ENCODE results near the gene FAM83B. TPM values are rescaled to one million over a fixed set of nuclear protein-coding genes. Genes with fewer than 3 reads are reported as not detected.
A peak's percentile ranks its signal among the peaks of the same experiment; 100 is the strongest.
"Not testable (repeated sequence)": the region's sequence is repeated elsewhere in the genome, so short reads cannot be mapped to it uniquely, and the experiment has no call there.

FAM83B gene
- total RNA-seq, 1 experiment from 2014 or later, result not detected

DNA sequence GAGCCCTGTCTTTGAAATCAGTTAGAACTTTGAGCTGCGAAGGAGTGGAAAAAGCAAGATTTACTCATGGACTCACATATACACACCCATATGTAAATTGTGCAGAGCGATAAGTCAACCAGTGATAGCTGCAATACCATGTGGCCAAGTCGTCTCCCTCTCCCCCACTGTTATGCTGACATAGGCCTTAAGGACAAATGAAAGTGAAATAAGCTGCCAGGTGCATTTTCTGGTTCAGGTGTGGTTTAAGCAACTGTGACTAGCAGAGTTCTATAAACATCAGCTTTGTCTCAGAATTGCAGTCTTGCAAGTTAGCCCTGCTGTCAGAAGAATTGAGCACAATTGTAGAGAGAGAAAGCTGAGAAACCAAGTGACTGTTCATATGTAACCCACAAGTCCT, 9.6 kb downstream of the FAM83B start:
- DNase-seq (ENCODE audit: low read depth), result no peak

DNA sequence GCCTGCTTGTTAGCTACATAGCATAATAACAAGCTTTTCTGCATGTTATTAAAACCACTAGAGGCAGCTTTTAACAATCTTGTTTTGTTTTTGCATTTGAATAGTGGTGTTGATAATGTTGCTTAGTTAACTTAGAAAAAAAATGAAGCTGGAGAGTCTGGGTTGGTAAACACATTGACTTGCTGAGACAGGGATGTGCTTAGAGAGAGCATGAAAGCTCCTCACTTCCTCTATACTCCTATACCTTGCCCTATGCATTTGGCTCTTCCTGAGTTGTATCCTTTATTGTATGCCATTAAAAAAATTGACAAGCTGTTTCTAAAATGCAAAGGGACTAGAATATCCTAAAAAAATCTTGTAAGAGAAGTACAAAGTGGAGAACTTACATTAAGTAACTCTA, 13.6 kb downstream of the FAM83B start:
- DNase-seq (ENCODE audit: low read depth), result no peak

DNA sequence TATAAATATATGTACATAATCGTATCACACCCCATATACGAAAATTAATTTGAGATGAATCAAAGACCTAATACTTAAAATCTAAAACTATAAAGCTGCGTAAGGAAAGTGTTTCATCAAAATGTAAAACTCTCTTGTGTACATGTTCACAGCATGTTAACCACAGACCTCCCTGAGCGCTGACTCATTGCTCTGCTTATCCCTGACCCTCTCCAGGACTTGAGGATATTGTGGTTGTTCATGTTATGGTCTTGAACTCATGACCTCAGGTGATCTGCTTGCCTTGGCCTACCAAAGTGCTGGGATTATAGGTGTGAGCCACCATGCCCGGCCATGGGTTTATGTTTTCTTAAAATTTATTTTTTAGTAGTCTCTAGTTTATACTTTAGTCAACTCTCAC, 14.2 kb downstream of the FAM83B start:
- DNase-seq (ENCODE audit: low read depth), result peak; percentile 73

DNA sequence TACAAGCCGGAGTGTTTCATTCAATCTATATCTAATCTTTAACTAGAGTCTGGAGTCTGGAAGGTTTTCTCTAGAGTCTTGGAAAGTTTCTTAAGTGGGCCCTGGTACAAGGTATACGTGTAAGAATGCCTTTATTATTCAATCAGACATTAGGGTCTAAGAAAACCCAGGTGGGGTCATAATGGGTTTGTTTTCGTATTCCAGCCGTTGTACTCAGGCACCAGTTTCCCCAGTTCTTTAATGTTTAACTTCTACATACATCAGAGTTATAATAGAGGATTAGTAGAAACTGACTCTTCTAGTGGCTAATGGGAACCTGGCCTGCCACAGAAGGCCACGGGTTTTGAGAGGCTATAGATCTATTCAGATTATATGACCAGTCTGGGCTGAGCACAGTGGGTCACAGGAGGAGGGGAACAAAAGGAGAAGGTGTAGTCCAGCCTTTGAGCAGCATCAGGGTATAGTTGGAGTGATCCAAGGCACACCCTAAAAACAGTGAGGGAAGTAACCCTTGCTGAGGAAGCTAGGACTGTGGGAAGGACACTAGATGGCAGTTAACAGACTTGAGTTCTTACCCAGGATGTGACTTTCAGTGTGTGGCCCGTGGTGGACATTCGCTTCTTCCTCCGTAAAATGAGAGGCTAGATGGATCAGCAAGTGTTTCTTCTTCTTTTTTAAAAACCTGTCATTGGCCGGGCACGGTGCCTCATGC, 15.5 kb downstream of the FAM83B start:
- DNase-seq (ENCODE audit: low read depth), result no peak

DNA sequence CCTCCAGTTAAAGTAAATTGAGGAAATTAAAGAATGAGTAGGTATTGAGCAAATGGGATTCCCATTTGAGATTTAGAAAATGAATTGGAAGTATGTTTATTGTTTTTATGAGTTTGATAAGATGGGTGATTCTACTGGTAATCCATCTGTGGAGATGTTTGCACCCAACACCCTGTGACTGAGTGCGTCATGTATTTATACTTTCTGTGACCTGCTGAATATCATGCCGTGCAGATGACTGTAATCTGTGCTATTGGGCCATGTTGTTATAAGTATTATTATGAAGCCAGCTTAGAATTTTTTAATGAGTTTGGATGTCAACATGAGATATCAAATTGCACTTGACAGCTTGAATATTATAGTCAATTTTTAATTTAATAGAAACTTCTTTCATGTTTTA, 17.7 kb downstream of the FAM83B start:
- no peak for DNase-seq (ENCODE audit: low read depth)

DNA sequence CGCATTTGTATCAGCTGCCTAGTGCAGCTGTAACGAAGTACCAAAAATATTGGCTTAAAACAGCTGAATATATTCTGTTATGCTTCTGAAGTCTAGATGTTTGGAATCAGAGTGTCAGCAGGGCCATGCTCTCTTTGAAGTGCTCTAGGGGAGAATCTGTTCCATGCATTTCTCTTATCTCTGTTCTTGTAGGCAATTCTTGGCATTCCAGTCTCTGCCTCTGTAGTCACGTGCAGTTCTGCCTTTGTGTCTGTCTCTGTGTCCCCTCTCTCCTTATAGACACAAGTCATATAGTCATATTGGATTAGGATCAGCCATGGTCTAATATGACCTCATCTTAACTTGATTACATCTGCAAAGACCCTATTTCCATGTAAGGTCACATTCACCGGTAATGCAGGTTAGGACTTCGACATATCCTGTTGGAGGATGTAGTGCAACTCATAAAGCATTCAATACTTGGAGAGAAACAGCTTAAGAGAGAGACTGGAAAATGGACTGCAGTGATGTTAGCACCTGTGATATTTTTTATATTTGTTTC, 18.6 kb downstream of the FAM83B start:
- no peak for DNase-seq (ENCODE audit: low read depth)

DNA sequence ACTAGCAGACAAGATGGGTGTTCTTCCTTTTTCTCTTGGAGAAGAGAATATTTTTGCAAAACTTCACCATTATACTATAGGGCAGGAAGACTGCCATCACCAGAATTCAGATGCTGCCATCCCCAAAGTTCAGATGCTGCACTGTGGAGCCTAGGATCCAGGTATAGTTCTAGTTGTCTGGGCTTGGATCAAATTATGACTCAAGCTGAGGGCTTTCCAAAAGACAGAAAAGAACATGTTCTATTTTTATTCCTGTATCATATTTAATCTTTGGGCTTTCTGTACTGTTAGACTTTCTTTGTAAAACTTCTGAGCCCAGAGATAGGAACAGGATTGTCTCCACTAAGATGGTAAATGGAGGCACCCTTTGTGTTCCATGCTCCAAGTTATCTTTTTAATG, 22.0 kb downstream of the FAM83B start:
- no peak for DNase-seq (ENCODE audit: low read depth)

DNA sequence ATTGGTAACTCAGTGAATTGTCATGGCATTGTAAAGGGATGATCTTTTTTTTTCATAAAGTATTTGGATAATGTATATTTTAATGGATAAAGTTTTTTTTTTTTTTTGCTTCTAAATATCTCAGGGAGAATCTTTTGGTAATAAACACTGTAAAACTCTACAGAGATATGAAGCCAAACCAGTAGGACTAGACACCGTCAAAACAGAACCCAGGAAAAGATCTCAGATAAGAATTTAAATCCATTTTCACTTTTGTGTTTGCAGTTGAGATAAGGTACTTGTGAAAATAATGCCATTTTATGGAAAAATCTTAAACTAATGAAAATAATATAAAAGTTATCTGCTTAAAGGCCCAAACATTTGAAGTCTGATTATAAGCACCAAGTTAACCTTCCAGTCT, 27.0 kb downstream of the FAM83B start:
- DNase-seq (ENCODE audit: low read depth), result no peak

DNA sequence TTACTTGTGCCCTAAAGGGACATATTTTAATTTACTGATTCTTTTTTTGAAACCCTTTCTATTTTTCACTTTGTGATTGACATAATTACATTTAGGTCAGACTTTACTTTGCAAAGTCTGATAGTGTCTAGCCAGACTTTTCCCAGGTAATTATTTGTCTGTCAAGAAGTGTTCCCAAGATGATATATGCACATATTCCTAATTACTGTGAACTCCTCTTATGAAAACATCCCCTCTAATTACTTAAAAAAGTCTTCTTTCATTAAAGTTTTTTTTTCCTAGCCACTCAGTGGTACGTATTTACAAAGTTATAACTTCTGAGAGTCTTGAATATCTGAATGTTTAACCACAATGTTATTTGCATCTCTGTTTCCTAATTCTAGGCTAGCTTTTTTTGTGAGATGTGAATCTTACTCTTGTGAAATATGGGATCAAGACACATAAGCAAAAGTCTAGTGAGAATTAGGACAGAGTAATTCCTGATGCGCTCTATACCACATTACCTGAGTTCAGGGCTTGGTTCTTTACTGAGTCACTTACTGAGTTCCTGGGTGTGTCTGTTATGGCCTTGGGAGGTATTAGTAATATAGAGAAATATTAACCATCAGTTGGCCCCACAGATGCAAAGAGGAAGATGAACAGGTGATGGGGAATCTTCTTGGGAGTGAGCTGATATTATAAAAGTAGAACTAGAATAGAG, 27.9 kb downstream of the FAM83B start:
- DNase-seq (ENCODE audit: low read depth), result no peak

DNA sequence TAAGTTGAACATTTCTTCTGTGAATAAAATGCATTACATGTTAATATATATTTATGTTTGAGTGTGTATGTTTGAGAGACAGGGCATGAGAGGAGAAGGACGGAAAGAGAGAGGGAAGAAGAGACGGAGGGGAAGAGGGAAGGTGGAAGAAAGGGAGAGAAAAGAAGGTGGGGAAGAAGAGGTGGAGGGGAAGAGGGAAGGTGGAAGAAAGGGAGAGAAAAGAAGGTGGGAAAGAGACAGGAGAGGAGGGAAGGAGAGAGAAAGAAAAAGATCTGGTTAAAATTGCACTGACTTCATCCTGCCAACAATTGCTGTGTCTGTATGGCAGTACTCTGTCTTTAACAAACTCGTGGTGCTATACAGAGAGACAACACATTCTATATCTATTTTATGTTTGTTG, 29.0 kb downstream of the FAM83B start:
- no peak for DNase-seq (ENCODE audit: low read depth)

DNA sequence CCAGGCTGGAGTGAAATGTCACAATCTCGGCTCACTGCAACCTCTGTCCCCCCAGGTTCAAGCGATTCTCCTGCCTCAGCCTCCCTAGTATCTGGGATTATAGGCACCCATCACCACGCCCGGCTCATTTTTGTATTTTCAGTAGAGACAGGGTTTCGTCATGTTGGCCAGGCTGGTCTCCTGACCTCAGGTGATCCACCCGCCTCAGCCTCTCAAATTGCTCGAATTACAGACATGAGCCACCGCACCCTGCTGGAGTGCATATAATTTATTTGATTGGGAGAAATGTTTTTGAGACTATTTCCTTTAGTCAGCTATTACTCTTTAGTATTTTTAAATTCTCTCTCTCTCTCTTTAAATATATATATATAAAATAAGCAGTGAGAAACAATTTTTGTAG, 29.8 kb downstream of the FAM83B start:
- no peak for DNase-seq (ENCODE audit: low read depth)

DNA sequence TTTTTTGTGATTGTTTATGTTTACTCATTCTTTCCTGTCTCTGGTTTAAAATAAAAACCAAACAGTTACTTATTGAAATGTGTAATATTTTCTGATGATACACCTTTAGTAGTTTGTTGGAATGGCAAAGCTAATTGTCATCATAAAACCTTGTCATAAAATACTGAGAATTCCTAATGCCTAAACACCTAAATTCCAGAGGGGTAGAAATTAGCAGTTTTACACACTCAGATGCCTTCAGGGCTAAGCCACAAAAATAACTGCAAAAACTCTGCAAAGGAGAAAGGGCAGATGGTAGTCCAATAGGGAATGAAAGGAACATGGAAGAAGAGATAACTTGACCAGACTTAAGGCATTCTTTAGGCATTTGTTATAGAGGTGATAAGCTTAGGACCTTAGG, 30.3 kb downstream of the FAM83B start:
- no peak for DNase-seq (ENCODE audit: low read depth)

DNA sequence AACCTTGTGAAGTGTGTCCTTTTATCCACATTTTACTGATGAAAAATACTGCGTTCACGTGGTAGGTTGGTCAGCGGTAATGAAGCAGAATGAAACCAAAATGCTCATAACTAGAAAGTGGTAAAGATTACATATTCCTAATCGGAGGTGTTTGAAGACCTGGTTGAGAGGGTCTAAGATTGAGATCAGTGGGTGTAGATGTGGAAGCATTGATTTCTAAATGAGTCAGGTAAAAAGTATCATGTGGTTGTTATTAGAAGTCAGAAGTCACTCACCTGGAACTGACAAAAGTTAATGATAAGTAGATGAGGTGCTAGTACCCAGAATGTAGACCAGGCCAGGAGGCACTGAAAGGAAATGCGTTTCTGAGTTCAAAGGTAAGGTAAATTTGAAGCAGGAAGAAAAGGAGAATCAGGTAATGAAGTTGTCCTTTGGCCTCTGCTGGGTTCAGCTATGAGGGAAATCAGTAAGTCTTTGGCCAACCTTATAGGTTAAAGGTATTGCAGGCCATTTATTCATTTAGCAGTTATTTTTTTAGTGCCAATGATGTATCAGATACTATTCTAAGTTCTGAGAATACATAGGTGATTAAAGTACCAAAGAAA, 31.2 kb downstream of the FAM83B start:
- no peak for DNase-seq (ENCODE audit: low read depth)

DNA sequence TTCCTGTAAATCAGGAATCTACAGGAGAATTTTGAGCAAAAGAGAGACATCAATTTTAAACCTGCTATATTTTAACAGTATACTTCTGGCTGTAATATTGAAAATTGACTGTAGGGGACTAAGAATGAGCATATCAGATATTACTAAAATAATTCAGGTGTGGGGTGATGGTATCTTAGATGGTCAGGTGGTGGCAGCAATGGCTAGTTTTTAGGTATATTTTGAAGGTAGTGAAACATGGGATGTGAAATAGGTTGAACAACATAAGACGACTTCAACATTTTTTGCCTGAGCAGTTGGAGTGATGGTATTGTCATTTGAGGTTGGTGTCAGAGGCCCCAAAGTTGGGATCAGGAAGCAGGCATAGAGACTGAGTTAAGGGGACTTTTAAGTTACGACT, 32.1 kb downstream of the FAM83B start:
- peak; percentile 28 for DNase-seq (ENCODE audit: low read depth)

DNA sequence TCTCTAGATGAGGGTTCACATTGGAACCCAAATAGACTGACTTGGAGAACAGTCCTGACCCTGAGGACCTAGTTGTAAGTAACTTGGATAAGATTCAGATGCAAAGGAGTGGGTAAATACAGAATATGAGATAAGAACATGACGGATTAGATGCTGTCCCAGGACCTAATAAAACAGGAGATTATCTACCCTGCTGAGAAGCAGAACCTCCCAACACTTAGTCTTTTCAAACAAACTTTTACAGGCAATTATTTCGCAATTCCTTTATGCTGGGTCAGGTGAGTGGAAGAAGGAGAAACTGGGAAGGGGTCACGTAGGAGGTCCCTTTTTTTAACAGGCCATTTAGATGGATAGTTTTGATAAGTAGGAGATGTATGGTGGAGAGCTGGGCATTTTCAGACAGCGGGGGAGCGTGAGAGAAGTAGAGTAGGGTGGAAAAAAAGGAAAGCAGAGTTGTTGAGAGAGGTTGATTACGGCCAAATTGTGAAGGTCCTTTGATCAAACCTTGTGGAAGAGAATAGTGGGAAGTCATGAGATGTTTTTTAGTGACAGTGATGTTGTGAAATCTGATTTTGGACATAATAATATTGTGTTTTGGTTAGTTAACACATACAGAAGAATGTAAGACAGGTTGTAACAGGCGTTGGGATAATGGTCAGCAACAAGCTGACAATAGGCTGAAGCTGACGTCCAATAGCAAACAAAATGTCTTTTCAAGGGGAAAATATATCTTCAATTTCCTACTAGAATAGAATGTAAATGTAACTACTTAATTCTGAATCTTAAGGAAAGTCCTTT, 32.8 kb downstream of the FAM83B start:
- DNase-seq (ENCODE audit: low read depth), result no peak

DNA sequence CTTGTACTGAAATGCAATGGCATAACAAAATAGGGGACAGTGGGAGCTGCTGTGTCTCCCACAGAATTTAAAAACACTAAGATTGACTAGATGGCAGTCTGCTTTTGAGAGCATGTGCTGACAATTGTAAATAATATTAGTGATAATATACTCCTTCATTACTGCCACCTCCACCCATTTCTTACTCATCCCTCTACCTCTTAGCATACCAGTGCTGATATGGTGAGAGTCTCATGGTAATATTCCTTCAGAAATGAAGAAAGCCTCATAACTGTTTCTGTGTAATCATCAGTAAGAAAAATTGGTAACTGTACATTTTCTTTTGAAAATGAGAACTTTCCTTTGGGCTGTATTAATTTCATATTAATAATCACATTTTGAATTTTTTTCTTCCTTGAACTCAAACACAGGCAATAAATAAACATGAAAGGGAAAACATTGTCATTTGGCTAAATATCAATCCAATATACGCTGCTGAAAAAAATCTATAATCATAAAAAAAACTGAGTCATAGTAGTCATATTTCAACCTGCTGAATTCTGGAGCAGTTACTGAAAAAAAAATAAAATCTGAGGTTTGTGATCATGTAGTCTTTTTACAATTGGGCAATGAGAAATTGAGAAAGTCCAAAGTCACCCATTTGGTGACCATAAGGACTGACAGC, 34.6 kb downstream of the FAM83B start:
- DNase-seq (ENCODE audit: low read depth), result no peak

DNA sequence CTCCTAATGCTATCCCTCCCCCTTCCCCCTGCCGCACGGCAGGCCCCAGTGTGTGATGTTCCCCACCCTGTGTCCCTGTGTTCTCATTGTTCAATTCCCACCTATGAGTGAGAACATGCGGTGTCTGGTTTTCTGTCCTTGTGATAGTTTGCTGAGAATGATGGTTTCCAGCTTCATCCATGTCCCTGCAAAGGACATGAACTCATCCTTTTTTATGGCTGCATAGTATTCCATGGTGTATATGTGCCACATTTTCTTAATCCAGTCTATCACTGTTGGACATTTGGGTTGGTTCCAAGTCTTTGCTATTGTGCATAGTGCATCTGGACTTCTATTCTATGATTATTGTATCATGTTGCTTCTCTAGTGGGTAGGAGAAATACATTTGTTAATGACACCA, 35.3 kb downstream of the FAM83B start:
- DNase-seq (ENCODE audit: low read depth), result not testable (repeated sequence)

DNA sequence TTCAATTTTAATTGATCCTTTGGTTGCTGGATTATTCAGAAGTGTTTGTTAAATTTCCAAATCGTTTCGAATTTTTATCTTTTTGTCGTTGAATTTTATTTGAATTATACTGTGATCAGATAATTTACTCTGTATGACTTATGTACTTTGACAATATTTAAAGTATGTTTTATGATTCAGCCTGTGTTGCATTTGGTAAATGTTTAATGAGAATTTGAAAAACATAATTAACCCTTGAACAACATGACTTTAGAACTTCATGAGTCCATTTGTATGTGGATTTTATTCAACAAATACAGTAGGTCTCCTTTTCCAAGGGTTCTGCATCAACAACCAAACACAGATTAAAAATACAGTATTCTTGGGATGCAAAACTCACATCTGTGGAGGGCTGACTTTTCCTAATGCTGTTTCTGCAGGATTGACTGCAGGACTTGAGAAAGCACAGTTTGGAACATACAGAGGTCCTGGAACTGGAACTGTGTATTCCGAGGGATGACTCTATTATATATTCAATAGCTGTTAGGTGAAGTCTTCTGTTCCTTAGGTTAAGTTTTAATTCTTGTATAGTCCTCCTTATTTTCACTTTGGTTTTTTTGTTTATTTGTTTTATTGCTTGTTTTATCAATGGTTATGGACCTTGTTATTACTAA, 40.5 kb downstream of the FAM83B start:
- DNase-seq (ENCODE audit: low read depth), result no peak

DNA sequence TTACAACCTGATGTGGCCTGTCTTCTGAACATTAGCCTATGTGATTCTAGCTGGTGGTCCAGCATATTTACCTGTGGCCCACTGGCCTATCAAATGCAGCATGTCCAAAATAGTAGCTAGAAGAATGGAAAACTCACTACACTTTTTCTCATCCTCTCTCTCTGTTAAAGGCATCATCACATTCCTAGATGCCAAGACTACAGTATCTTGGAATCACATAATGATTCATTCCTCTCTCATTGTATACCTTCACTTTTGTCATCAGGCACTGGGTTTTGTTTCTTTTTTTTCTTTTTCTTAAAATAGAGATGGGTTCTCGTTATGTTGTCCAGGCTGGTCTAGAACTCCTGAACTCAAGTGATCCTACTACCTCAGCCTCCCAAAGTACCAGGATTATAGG, 45.0 kb downstream of the FAM83B start:
- no peak for DNase-seq (ENCODE audit: low read depth)

DNA sequence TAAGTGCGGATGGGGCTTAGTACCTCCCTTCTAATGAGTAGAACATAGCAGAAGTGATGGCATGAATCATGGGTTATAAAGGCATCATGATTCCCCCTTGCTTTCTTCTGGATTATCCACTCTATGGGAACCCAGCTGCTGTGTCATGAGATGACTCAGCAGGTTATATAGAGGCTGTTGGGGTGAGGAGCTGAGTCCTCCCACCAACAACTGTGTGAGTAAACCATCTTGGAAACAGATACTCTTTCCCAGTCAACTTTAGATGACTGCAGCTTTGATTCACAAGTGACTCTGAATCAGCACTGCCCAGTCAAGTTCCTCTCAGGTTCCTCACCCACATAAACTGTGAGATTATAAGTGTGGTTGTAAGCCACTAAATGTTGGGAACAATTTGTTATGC, 46.3 kb downstream of the FAM83B start:
- DNase-seq (ENCODE audit: low read depth), result peak; percentile 96

DNA sequence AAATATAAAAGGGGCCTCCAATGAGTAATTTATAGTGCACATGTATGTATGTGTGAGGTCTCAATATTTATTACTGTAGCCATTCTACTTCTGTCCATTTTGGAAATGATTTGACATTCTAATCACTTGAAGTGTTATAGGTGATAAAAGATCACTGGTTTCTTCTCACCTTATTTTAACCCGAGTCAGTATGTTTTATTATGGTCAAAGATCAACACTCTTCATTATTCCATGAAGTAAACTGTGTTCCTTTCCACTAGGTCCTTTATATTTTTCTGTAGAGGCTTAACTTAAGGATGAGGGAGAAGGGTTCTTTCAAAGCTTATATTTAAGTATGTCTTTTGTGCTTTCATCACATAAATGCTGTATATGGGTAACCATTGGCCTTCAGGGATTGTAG, 47.2 kb downstream of the FAM83B start:
- DNase-seq (ENCODE audit: low read depth), result no peak

Measured in HT1080 (cell line).